ENCODE results near the gene OR1D5. TPM values are rescaled to one million over a fixed set of nuclear protein-coding genes. Genes with fewer than 3 reads are reported as not detected.

Gene OR1D5
- total RNA-seq, 1 experiment from 2014 or later = not detected

DNA sequence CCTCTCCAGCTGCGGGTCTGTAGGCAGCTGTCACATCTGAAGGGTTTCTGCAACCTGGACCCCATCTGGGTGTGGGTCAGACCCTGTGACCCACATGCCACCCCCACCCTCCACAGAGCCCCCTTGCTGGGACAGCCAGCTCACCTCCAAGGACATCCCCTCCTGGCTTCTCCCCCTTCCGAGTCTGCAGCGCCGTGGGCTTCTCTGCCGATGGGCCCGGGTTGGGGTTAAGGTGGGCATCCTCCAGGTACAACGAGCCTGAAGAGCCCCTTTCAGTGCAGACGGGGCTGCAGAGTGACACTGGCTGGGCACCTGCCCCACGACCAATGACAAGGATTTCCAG is 28.9 kb downstream of the OR1D5 start (continued):
- TF ChIP-seq ZBTB33 (IDR thresholded peaks at IDR 0.05; ENCODE audit: extremely low read depth, insufficient replicate concordance, low read length) (no peak), CEBPB (IDR thresholded peaks at IDR 0.05; ENCODE audit: low read depth) (no peak), ATF3 (IDR thresholded peaks at IDR 0.05) (no peak)

DNA sequence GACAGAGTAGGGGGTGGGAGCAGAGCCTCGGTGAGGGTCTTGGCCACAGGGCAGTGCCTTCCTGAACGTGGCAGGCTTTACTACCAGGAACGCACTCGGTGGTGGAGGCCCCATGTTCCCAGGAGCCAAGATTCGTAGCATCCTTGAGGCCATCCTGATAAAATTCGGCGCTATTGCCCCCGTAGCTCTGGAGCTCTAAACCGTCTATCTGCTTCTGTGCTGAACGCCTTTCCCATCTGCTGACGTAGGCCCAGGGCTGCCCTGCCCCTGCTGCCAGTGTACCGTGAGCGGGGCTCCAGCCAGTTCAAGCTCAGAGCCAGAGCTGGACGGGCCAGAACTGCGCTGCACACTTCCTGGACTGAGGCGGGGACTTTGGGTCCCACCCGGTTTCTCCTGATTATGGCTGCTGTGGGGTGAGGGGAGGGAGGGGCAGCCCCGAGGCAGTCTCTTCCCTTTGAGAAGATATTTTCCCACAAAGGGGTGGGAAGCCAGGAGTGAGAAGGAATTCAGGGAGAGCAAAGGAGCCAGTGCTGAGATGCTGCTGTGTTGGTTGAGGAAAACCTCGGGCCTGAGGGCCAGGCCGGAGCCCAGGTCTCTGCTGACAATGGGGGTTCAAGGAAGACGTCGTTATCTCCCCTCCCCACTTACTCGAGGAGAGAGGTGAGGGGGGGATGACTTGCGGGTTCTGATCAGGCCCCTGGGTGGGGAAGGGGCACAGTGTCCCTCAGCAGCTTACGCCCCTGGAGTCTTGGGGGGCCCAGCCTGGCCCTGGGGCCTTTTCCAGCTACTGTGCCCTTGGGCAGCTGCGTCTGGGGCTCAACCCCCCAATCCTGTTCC is 29.4 kb downstream of the OR1D5 start:
- H3K79me2 ChIP-seq (ENCODE audit: insufficient read depth, low read length) = no peaks in the 10 kb centered on the region
- no peak overlapping the region for H3K9ac ChIP-seq (ENCODE audit: low read length)
- POLR2A ChIA-PET = no interaction called here
- no peak overlapping the region for H3K4me3 ChIP-seq (replicated peaks in 1 of 2; ENCODE audit: low read depth in 1 of 2, low read length in 2 of 2)
- H2AFZ ChIP-seq (ENCODE audit: low read depth, low read length, poor library complexity, severe bottlenecking) = no peak overlapping the region
- H4K20me1 ChIP-seq (ENCODE audit: insufficient read depth) = no peaks in the 10 kb centered on the region
- peaks cover 7 to 10% of the 10 kb centered on the region in 2 experiments; a peak in 3 of 4 replicates for H3K36me3 ChIP-seq (ENCODE audit: control insufficient read depth in 1 of 2, insufficient read depth in 2 of 2, low read length in 2 of 2)
- RAD21 ChIA-PET (ENCODE audit: low non-redundant PET in 1 of 2, low total read pairs in 2 of 2, uncharacterized antibody in 2 of 2, unreplicated experiment in 2 of 2) = no interaction called here
- H3K4me1 ChIP-seq (ENCODE audit: control insufficient read depth in 1 of 2, insufficient read depth in 2 of 2, low read length in 2 of 2) = no peaks in the 10 kb centered on the region
- no TSS peak for BruUV-seq (replicated peaks)
- intact Hi-C loops (cut with micrococcal nuclease) = no loop called here
- no peak overlapping the region for H3K4me2 ChIP-seq (ENCODE audit: low read length)
- no peaks in the 10 kb centered on the region for H3K9me3 ChIP-seq (ENCODE audit: control insufficient read depth in 1 of 2, insufficient read depth in 1 of 2, low read depth in 1 of 2, low read length in 2 of 2)
- ATAC-seq (no peak; the same call in 1 of the 2 replicates), DNase-seq (ENCODE audit: low read depth, low spot score) (no peak)
- H3K27ac ChIP-seq (ENCODE audit: low read depth, low read length) = no peak overlapping the region
- no peak for TF ChIP-seq YY1 (IDR thresholded peaks at IDR 0.05; ENCODE audit: extremely low read depth, insufficient replicate concordance, low read depth, low read length)
- TF ChIP-seq ZNF274 (IDR thresholded peaks at IDR 0.05; ENCODE audit: low read depth, low read length) = no peak
- TF ChIP-seq ZBTB33 (IDR thresholded peaks at IDR 0.05; ENCODE audit: extremely low read depth, insufficient replicate concordance, low read length) = no peak
- TF ChIP-seq, protein P1, sequence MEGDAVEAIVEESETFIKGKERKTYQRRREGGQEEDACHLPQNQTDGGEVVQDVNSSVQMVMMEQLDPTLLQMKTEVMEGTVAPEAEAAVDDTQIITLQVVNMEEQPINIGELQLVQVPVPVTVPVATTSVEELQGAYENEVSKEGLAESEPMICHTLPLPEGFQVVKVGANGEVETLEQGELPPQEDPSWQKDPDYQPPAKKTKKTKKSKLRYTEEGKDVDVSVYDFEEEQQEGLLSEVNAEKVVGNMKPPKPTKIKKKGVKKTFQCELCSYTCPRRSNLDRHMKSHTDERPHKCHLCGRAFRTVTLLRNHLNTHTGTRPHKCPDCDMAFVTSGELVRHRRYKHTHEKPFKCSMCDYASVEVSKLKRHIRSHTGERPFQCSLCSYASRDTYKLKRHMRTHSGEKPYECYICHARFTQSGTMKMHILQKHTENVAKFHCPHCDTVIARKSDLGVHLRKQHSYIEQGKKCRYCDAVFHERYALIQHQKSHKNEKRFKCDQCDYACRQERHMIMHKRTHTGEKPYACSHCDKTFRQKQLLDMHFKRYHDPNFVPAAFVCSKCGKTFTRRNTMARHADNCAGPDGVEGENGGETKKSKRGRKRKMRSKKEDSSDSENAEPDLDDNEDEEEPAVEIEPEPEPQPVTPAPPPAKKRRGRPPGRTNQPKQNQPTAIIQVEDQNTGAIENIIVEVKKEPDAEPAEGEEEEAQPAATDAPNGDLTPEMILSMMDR (IDR thresholded peaks at IDR 0.05 in 2 of 3, conservative IDR thresholded peaks at IDR 0.05 in 1 of 3; ENCODE audit: borderline replicate concordance in 1 of 3, insufficient read depth in 1 of 3, low read depth in 2 of 3, low read length in 2 of 3) = no peak
- TF ChIP-seq EGR1 (IDR thresholded peaks at IDR 0.05; ENCODE audit: low read depth) = no peak
- no peak for TF ChIP-seq CEBPB (IDR thresholded peaks at IDR 0.05; ENCODE audit: low read depth)
- no peak for TF ChIP-seq SP1 (IDR thresholded peaks at IDR 0.05; ENCODE audit: low read depth)
- no peak for TF ChIP-seq SIN3A (IDR thresholded peaks at IDR 0.05; ENCODE audit: low read depth)
- TF ChIP-seq ELF1 (IDR thresholded peaks at IDR 0.05; ENCODE audit: borderline replicate concordance, low read depth) = no peak
- TF ChIP-seq MAX (IDR thresholded peaks at IDR 0.05) = no peak
- no peaks in the 10 kb centered on the region for H3K27me3 ChIP-seq (ENCODE audit: insufficient read depth, low read length)
- CTCF ChIA-PET = no interaction called here
- H3K9me2 ChIP-seq (ENCODE audit: insufficient read depth) = no peaks in the 10 kb centered on the region
